GM12878 (cell line): ENCODE results near the gene MAMDC2. TPM values are rescaled to one million over a fixed set of nuclear protein-coding genes. Genes with fewer than 3 reads are reported as not detected.

ENCODE experiments used
- ATAC-seq: fragments of 200-7000 bp; cut with Tn5 transposase; 3 replicates; pipeline ENCODE4 v1.9.1; 2020; ENCODE audit warnings: mild to moderate bottlenecking, moderate library complexity
- BruUV-seq: library from RNA; stranded (reverse); fragments of 400-500 nt; replicated peaks from 2 replicates; lab custom pipeline; 2021; lab: Mats Ljungman, UMichigan
- CTCF ChIA-PET: fragments of 300-600 bp; sonication (Branson Sonifier 250); formaldehyde crosslinking; extraction: SDS; loops from one replicate; lab custom pipeline; 2021; ENCODE audit warnings: inconsistent platforms; lab: Yijun Ruan, JAX
- POLR2A ChIA-PET: fragments of 350-600 bp; formaldehyde crosslinking; extraction: SDS; loops from one replicate; lab custom pipeline; 2021; ENCODE audit warnings: inconsistent platforms; lab: Charles Lee
- RAD21 ChIA-PET: fragments of 300-600 bp; sonication (Branson Sonifier 250); formaldehyde crosslinking; loops from one replicate; lab custom pipeline; 2023; ENCODE audit warnings: antibody characterized with exemption; ENCODE audit not compliant: unreplicated experiment; lab: Charles Lee
- SMC1A ChIA-PET: fragments of 300-600 bp; sonication (Branson Sonifier 250); formaldehyde crosslinking; loops from one replicate; lab custom pipeline; 2023; ENCODE audit not compliant: unreplicated experiment, uncharacterized antibody; lab: Charles Lee
- DNase-seq: peaks from one replicate; pipeline ENCODE4 v3.0.0-alpha.2; 2011; ENCODE audit warnings: low read depth, low spot score
- FAIRE-seq: peaks from 3 replicates; lab custom pipeline; 2011; peaks lifted over from hg19 to GRCh38; lab: Jason Lieb, UNC
- H2AFZ ChIP-seq: 2 replicates; pipeline ENCODE4 v1.6.0; 2011; ENCODE audit warnings: low read depth, low read length, control low read depth; ENCODE audit not compliant: control insufficient read depth
- H3K27ac ChIP-seq: 2 replicates; pipeline ENCODE4 v1.5.1; 2011; ENCODE audit warnings: control low read depth; ENCODE audit not compliant: control insufficient read depth, insufficient read depth
- H3K27me3 ChIP-seq, 2 experiments: replicated peaks in 1 of 2; 2 replicates each; pipeline versions ENCODE4 v1.6.0 to v1.6.1; 2011; ENCODE audit warnings: low read length in 1 of 2; ENCODE audit not compliant: control insufficient read depth in 2 of 2, insufficient read depth in 2 of 2
- H3K36me3 ChIP-seq, 2 experiments: 2 replicates each; pipeline ENCODE4 v1.5.1; 2011; ENCODE audit warnings: low read length in 1 of 2; ENCODE audit not compliant: control insufficient read depth in 2 of 2, insufficient read depth in 2 of 2
- H3K4me1 ChIP-seq: 2 replicates; pipeline ENCODE4 v1.6.1; 2011; ENCODE audit warnings: mild to moderate bottlenecking, low read length, moderate library complexity, mixed read lengths; ENCODE audit not compliant: control insufficient read depth, insufficient read depth
- H3K4me2 ChIP-seq: 2 replicates; pipeline ENCODE4 v1.6.0; 2011; ENCODE audit warnings: control low read depth; ENCODE audit not compliant: control insufficient read depth, insufficient read depth
- H3K4me3 ChIP-seq: fragments of 200-600 bp; sonication (generic); 2 replicates; pipeline ENCODE4 v1.5.1; 2016
- H3K79me2 ChIP-seq: 2 replicates; pipeline ENCODE4 v1.6.0; 2011; ENCODE audit warnings: low read length; ENCODE audit not compliant: control insufficient read depth, insufficient read depth
- H3K9ac ChIP-seq: 2 replicates; pipeline ENCODE4 v1.8.0; 2011; ENCODE audit warnings: low read length, control low read depth, mixed read lengths; ENCODE audit not compliant: control insufficient read depth, insufficient read depth
- H3K9me3 ChIP-seq: replicated peaks from 3 replicates; pipeline ENCODE4 v1.5.1; 2011; ENCODE audit warnings: mild to moderate bottlenecking, low read length; ENCODE audit not compliant: control insufficient read depth, insufficient read depth
- H4K20me1 ChIP-seq: 2 replicates; pipeline ENCODE4 v1.6.0; 2011; ENCODE audit not compliant: control insufficient read depth, insufficient read depth
- ATF7 ChIP-seq: fragments of 450-650 bp; IDR thresholded peaks from 2 replicates; pipeline ENCODE4 v1.6.1; 2016; ENCODE audit warnings: low read depth, mild to moderate bottlenecking
- BCL3 ChIP-seq: IDR thresholded peaks from 2 replicates; pipeline ENCODE4 v1.6.1; 2011; ENCODE audit warnings: borderline replicate concordance, low read depth, mild to moderate bottlenecking, moderate library complexity, low read length; ENCODE audit not compliant: insufficient read depth, poor library complexity, severe bottlenecking
- CHD4 ChIP-seq: fragments of 200-600 bp; sonication (generic); IDR thresholded peaks from 2 replicates; pipeline ENCODE4 v1.6.1; 2016; ENCODE audit warnings: mild to moderate bottlenecking
- ELK1 ChIP-seq: IDR thresholded peaks from 2 replicates; pipeline ENCODE4 v1.6.1; 2012; ENCODE audit warnings: low read depth, low read length, improper control_type of control experiment
- IKZF1 ChIP-seq: fragments of 450-650 bp; conservative IDR thresholded peaks from 2 replicates; pipeline ENCODE4 v1.6.1; 2017; ENCODE audit warnings: antibody characterized with exemption, mild to moderate bottlenecking
- IRF5 ChIP-seq: fragments of 450-650 bp; IDR thresholded peaks from 2 replicates; pipeline ENCODE4 v1.6.1; 2017; ENCODE audit warnings: borderline replicate concordance
- MXI1 ChIP-seq: fragments of 150-350 bp; IDR thresholded peaks from 2 replicates; pipeline ENCODE4 v1.6.1; 2011; ENCODE audit warnings: low read depth, mild to moderate bottlenecking, inconsistent platforms, low read length, improper control_type of control experiment
- NFYB ChIP-seq: IDR thresholded peaks from 2 replicates; pipeline ENCODE4 v1.6.1; 2011; ENCODE audit warnings: low read depth, mild to moderate bottlenecking, low read length, improper control_type of control experiment, moderate library complexity; ENCODE audit not compliant: insufficient read depth
- NKRF ChIP-seq: fragments of 450-650 bp; conservative IDR thresholded peaks from 2 replicates; pipeline ENCODE4 v1.6.1; 2017; ENCODE audit warnings: mild to moderate bottlenecking, moderate library complexity
- POLR2A ChIP-seq: IDR thresholded peaks from 2 replicates; pipeline ENCODE4 v1.6.1; 2011; ENCODE audit warnings: low read depth, mild to moderate bottlenecking, low read length
- RBBP5 ChIP-seq: fragments of 200-600 bp; sonication (generic); conservative IDR thresholded peaks from 2 replicates; pipeline ENCODE4 v1.6.1; 2016
- WGBS: methylation state at CpG from one replicate; pipeline ENCODE4 v1.1.6; 2016; ENCODE audit warnings: low lambda C conversion rate; ENCODE audit not compliant: insufficient replicate concordance, insufficient coverage; ENCODE audit errors: missing lambda C conversion rate; 5-methylcytosine and 5-hydroxymethylcytosine counted together
- in situ Hi-C: fragments of 300-500 bp; cut with MboI; formaldehyde crosslinking; loops from 9 replicates; pipeline ENCODE4 v1.14.3; 2018; ENCODE audit warnings: mixed read lengths
- intact Hi-C: fragments of 100-400 bp; cut with micrococcal nuclease; formaldehyde crosslinking; loops from one replicate; pipeline ENCODE4 v1.14.2; 2022; ENCODE audit not compliant: unreplicated experiment
- polyA plus RNA-seq, 11 experiments: library from polyadenylated mRNA; depleted of rRNA in 4 of 11; unstranded in 6 of 11; stranded (reverse) in 5 of 11; fragments of >200 nt; fragmentation: Nextera tagmentation in 4 of 11; fragmentation: Illumina TruSeq in 1 of 11; extraction: Ambion mirVana in 4 of 11; extraction: Trizol in 1 of 11; gene quantifications; 1 replicate in 1 of 11; 2 replicates in 10 of 11; pipeline versions ENCODE4 v1.2.1 to v1.2.3, GENCODE V29; 2011 to 2016; ENCODE audit warnings: inconsistent platforms in 2 of 11, missing spikeins in 2 of 11, low read depth in 1 of 11
- total RNA-seq, 4 experiments: library from RNA; depleted of rRNA in 3 of 4; stranded (reverse); fragments of >200 nt in 3 of 4; fragmentation: Illumina TruSeq in 1 of 4; extraction: Trizol in 1 of 4; gene quantifications; 2 replicates each; pipeline versions ENCODE4 v1.2.1 to v1.2.3, GENCODE V29; 2013 to 2021

The MAMDC2 gene
- total and polyA plus RNA-seq, 10 of the 15 experiments (the other 5 are each of a cell fraction or from before 2014, with no cell fraction given) = 0.01 to 0.09 TPM; not detected in 8

GRCh38 chr9:70055406-70056210 lies 12.0 kb downstream of the MAMDC2 start:
- H3K27ac ChIP-seq = no peak overlapping the region
- H3K9ac ChIP-seq = no peak overlapping the region
- H3K36me3 ChIP-seq = no peaks in the 10 kb centered on the region
- H4K20me1 ChIP-seq = no peaks in the 10 kb centered on the region
- in situ Hi-C loops = no loop called here
- CTCF ChIA-PET = interaction anchor here (2.1 kb wide), 1 partner anchor 55 kb away, joined by 8 read pairs; no protein-coding TSS in a partner anchor
- RAD21 ChIA-PET = no interaction called here
- SMC1A ChIA-PET = no interaction called here
- no peak for TF ChIP-seq BCL3
- TF ChIP-seq NKRF = no peak
- no peak for TF ChIP-seq IKZF1
- no peak for TF ChIP-seq NFYB
- no peak for TF ChIP-seq POLR2A
- TF ChIP-seq MXI1 = no peak
- no peak for TF ChIP-seq ELK1
- no peak for TF ChIP-seq ATF7
- no peak for TF ChIP-seq IRF5
- TF ChIP-seq CHD4 = no peak
- no peak for TF ChIP-seq RBBP5
- no peak for DNase-seq
- ATAC-seq = no peak
- no TSS peak for BruUV-seq
- no peaks in the 10 kb centered on the region; a peak in 2 of 4 replicates for H3K27me3 ChIP-seq
- WGBS = 26% methylated on average over 3 of the region's 3 CpGs
- no peak overlapping the region for H2AFZ ChIP-seq
- H3K9me3 ChIP-seq = no peaks in the 10 kb centered on the region
- intact Hi-C loops = no loop called here
- POLR2A ChIA-PET = no interaction called here
- no peak overlapping the region for H3K4me2 ChIP-seq
- no peak for FAIRE-seq
- no peaks in the 10 kb centered on the region for H3K4me1 ChIP-seq
- H3K4me3 ChIP-seq = no peak overlapping the region
- H3K79me2 ChIP-seq = no peaks in the 10 kb centered on the region
